LNCaP clone FGC (cell line): Measurements from ENCODE around the gene PIF1.

Experiments
- DNase-seq: peaks from one replicate; pipeline ENCODE4 v3.0.0-alpha.2; 2011; ENCODE audit warnings: low read depth
- H3K4me3 ChIP-seq: 2 replicates; pipeline ENCODE4 v1.5.1; 2011; ENCODE audit warnings: mild to moderate bottlenecking, low read depth, low read length, control low read depth
- TF ChIP-seq, protein P1 (sequence below): IDR thresholded peaks from 2 replicates; pipeline ENCODE4 v1.5.1; 2012; ENCODE audit warnings: mild to moderate bottlenecking; ENCODE audit not compliant: control insufficient read depth, insufficient read depth; ENCODE audit errors: extremely low read depth

The PIF1 gene

GRCh38 chr15:64825431-64826294, at the start of gene PIF1:
PIF1 (minus strand) TSS chr15:64825647; CDS start chr15:64824335, 1,312 bp downstream.
- peak; percentile 98 for DNase-seq
- TF ChIP-seq, protein P1, sequence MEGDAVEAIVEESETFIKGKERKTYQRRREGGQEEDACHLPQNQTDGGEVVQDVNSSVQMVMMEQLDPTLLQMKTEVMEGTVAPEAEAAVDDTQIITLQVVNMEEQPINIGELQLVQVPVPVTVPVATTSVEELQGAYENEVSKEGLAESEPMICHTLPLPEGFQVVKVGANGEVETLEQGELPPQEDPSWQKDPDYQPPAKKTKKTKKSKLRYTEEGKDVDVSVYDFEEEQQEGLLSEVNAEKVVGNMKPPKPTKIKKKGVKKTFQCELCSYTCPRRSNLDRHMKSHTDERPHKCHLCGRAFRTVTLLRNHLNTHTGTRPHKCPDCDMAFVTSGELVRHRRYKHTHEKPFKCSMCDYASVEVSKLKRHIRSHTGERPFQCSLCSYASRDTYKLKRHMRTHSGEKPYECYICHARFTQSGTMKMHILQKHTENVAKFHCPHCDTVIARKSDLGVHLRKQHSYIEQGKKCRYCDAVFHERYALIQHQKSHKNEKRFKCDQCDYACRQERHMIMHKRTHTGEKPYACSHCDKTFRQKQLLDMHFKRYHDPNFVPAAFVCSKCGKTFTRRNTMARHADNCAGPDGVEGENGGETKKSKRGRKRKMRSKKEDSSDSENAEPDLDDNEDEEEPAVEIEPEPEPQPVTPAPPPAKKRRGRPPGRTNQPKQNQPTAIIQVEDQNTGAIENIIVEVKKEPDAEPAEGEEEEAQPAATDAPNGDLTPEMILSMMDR, result no peak
- H3K4me3 ChIP-seq, result peak within 1 kb of the TSS; percentile 63

DNA sequence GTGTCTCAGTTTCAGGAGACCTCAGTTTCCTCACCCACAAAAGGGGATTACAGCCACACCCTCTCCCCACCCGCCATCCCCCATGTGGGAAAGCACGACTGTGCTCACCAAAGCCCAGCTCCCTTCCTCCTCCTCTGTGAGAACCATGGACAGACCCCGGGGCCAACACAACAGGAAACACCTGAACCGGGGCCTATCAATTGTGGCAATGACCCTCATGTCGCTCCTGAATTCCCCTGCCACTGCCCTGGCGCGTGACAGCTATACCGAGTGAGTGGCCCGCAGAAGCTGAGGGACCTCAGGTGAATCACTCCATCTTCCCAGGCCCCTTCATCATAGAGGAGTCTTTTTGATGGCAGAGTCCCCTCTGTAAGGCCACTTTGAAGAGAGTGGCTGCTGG, 44.9 kb upstream of the PIF1 start:
- TF ChIP-seq, protein P1, result no peak
- no peak for DNase-seq
- H3K4me3 ChIP-seq, result no peak overlapping the region

DNA sequence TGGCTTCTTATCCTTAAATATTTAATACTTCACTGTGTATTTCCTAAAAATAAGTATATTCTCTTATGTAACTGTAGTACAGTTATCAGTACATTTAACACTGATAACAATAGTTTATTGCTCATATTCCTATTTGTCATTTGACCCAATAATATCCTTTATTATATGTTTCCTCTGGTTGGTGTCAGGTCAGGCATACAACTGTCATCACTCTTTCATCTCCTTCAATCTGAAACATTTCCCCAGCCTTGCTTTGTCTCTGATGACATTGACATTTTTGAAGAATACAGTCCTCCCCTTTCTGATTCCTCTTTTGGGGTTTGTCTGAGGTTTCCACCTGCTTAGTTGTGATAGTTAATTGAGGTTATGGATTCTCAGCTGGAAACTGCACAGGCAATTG, 44.1 kb upstream of the PIF1 start:
- TF ChIP-seq, protein P1, result no peak
- H3K4me3 ChIP-seq, result no peak overlapping the region
- DNase-seq, result no peak

DNA sequence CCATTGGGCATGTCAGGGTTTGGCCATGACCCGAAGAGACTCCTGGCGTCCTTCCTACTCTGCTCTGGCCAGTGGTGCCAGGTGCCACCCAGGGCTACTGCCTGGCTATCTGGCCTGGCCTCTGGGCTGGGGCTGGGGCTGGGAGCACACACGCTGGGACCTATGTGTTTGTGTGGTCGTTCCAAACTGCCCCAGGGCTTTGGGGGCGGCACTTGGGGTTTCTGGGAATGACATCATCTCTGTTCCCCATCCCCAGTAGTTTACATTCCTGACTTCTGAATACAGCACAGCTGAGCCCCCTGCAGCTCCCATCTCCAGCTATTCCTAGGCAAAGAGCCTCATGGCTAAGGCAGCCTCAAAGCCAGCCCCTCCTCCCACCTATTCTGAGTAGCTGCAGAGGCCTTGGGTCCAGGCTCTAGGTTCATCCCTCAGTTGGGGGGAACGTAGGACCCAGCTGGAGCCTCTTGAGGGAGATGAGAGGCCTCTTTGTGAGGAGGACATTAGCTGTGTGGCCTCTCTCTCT, 40.6 kb upstream of the PIF1 start:
- no peak overlapping the region for H3K4me3 ChIP-seq
- DNase-seq, result no peak
- TF ChIP-seq, protein P1, result no peak

GRCh38 chr15:64865126-64865997, 39.9 kb upstream of the PIF1 start:
- no peak overlapping the region for H3K4me3 ChIP-seq
- no peak for DNase-seq
- TF ChIP-seq, protein P1, result no peak

GRCh38 chr15:64864068-64864467, 38.6 kb upstream of the PIF1 start:
- no peak overlapping the region for H3K4me3 ChIP-seq
- DNase-seq, result no peak
- TF ChIP-seq, protein P1, result no peak
